ENCODE measurements around the gene RAD51B.

The RAD51B gene

DNA sequence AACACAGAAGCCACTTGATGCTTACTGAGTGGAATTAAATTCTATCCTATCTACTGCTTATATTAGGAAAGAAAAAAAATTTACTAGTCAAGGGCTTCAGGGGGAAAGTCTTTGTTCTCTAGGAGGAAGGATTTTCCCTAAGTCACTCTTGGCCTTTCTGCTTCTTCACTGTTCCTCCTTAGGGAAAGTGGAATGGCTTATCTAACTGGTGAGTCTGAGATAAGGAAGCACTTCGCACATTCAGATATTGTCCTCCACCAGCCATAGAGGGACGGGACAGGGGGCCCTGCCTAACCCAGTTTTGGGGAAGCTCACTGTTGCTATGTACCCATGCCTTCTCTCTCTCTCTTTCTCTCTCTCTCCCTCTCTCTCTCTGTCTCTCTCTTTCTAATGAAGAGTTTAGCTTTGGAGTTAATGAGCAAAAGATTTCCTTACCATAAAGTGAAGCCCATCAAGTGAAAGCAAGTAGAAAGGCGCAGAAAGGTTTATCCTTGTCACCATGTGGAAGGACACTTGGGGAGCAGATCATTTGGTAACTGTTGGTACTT is 522.7 kb downstream of the RAD51B start:
- no peak for DNase-seq

DNA sequence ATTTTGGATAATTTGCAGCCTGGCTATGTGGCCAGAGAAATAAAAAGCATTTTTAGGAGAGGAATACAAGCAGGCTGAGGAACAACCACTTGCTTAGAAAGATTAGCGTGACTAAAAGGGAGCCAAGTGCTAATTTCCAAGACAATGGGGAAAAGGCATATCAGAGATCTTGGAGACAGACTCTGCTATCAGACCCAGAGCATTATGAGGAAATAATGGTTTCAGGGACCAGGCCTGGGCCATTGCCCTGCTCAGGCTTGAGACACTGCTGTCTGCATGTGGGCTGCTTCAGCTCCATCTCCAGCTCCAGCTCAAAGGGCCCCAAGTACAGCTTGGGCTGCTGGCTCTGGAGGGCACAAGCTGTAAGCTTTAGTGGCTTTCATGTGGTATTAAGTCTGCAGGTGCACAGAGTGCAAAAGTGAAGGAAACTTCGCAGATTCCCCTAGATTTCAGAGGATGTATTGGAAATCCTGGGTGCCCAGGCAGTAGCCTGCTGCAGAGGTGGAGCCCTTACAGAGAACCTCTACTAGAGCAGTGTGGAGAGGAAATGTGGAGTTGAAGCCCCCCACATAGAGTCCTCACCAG is 524.0 kb downstream of the RAD51B start:
- no peak for DNase-seq

DNA sequence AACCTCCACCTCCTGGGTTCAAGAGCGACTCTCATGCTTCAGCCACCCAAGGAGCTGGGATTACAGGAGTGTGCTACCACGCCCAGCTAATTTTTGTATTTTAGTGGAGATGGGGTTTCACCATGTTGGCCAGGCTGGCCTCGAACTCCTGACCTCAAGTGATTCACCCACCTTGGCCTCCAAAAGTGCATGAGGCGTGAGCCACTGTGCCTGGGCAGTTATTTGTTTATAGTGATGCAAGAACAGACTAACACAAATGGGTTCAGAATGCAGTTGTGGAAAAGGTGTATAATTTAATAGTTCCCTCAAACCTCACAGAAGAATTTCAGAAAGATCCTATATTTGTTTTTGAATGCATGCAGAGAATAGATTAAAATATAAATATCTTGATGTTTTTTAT is 526.2 kb downstream of the RAD51B start:
- no peak for DNase-seq

DNA sequence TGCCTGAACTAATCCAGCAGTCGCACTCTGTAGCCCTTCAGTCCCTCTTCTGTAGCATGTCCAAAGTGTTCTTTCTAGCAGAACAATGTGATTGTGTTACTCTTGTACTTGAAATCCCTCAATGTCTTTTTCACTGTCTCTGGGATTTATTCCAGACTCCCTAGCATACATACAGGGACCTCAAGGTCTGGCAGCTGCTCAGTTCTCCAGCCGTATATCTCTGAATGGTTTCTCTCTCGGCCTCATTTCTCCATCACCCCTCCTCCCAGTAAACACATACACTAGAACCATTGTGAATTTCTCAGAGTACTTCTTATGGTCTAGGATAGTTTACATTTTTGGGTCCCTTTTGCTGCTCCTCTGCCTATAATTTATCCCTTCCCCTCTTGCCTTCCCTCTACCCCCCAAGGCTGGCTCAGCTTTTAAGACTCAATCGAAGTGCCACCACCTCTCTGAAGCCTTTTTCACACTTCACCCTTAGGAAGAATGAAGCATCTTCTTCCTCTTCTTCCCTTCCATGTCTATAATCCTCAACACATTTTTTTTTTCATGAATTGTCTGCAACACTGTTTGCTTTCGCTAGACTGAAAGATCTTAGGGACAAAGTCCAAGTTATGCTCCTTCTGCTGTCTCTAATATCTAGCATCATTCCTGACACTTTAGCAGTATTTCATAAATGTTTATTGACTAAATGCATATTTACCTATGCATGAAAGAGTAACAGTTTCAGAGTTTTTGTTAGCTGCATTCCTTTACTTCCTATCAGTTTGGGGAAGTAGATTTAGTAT is 527.2 kb downstream of the RAD51B start:
- DNase-seq = no peak

DNA sequence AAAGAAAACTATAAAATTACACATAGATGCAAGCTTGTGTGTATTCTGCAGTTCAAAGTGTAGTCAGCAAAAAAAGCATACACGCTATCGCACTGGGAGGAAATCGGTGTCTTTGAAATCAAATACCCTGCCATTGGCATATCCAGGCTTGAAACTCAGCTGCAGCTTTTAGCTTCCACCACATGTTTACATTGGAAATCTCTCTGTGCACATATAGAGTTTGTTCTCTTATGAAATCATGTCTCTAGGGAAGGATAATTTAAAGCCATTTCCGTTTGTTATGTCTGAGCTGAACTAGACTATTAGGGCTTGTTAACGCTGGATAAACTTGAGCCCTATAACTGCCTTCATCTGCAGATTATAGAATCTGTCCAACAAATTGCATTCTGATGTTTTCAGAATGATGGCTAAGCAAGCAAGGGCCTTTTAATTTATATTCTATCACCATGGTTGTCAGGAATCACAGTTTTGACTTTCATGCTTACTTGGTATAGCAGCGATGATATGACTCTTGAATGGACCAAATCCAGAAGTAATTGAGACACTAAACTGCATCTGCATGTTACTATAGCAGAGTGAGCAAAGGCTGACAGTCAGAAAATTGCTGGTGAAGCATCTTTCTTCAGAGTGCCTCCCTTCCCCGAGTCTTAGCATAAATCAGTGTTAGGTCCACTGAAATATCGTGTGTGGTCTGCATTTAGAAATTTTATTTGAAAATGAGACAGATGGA is 530.5 kb downstream of the RAD51B start:
- DNase-seq = no peak

DNA sequence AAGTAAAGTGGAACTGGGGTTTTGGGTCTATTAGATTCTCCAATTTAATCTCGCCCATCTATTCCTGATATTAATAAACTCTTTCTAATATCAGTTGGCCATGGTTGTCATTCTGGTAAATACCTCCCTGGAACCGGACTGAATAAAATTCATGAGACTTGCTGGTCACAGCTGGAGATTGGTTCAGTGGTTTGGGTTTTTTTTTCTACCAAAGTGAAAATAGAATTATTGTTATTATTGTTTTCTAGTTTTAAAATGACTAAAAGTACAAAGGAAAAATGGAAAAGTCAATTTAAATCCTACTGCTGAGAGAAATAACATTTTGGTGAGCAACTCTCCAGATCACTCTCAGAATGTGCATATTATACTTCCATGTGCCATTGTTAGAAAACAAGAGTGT is 535.8 kb downstream of the RAD51B start:
- no peak for DNase-seq

DNA sequence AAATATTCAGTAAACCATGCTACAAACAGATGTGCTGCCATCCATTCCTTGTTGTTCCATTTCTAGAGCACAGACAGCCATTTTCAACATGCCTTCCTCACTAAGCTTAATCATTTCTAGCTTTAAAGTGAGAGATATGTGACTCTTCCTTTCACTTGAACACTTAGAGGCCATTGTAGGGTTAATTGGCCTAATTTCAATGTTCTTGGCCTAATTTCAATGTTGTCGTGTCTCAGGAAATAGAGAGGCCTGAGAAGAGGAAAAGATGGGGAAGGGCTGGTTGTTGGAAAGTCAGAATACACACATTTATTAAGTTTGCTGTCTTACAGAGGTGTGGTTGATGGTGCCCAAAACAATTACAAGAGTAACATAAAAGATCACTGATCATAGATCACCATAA is 538.2 kb downstream of the RAD51B start:
- no peak for DNase-seq

DNA sequence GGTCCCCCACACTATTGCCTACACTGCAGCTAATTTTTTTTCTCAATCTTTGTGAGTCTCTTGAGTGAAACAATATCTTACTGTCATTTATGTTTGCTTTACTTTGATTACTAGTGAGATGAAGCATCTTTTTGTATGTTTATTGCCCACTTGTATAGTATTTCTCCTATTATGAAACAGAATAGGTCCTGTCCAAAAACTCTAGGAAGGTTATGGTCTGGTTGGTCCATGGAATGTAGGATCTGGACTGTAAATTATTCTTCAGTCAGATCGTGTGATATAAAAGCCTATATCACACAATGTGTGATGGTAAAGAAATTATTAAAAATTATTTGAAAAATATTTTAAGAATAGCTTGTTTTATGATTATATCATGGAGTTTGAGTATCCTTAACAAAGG is 538.9 kb downstream of the RAD51B start:
- no peak for DNase-seq

DNA sequence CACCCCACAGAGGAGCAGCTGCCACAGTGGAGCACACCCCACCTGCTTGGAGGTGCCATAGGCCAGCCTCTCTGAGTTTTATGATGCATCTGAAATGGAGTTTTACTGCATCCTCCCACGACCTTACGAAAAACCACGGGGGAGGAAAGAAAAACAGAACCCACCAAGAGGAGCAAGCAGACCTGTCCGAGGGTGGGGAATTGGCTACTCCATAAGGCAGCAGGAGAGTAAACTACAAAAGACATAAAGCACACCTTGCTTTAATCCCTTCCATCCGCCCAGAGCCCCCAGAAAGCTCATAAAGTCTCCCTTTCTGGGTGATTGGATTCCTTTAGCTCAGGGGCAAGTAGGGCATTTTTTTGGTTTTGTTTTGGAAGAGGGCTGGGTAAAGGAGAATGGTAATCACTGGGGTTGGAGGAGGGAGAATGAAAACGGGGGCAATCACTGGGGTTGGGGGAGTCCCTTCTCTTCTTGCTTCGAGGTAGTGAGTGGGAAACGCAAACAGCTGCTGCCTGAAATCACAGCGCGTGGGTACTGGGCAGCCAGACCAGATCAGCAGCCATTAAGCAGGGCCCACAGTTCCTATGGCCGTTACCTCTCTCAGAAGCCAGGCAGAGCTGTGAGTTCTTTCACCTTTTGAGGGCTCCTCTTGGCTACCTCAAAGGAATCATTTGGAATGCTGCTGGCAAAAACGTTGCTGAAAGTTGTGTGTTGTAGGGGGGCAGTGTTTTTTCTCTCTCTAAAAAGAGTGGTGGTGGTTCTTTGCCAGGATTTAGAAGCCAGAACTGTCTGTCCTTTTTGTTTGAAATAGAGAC is 539.6 kb downstream of the RAD51B start:
- no peak for DNase-seq

DNA sequence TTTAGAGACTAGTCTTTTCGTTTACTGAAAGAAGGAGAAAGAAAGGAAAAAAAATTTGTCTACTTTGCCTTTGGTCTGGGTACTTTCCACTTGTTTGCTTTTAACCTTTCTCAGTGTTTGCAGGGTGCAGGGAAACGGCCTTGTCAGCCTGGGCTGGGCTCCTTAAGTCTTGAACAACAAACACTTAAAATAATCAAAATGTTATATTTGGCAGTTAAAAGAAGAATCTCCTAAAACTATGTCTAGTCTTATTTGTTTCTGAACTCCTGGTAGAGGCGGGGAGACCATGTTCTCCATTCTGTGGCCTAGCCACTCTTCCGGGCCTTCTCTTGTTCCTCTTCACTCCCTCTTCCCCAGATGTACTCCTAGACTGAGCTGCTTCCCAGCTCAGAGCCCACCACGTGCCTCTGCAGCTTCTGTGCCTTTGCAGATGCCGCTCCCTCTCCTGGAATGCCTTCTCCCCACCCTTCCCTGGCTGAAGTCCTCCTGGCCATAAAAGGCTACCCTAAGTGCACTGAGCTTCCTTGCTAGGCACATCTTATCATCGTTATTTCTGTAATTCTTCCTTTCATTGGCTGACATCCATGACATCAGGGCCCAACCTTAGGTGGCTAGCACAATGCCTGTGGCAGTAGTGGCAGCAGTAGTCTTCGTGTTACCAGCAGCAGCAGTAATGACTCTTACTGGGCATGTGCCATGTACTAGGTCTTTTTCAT is 540.4 kb downstream of the RAD51B start:
- peak; percentile 28 to 47 (median 40) for DNase-seq

DNA sequence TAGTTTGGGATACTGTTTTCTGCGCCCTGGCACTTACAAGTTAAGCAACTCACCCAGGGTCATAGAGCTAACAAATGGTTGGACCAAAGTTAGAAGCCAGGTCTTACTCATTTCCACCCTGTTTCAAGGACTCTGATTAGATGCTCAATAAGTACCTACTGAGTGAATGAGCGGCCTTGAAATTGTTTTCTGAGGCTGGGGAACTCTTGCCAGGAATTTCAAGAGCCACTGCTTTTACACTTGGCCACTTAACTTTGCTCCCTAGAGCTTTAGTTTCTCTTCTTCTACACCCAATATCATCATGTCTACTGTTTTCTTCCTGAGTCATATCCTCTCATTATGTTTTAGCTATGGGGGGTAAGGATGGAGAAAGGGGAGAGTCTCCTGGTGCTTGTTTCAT is 541.7 kb downstream of the RAD51B start:
- no peak for DNase-seq

DNA sequence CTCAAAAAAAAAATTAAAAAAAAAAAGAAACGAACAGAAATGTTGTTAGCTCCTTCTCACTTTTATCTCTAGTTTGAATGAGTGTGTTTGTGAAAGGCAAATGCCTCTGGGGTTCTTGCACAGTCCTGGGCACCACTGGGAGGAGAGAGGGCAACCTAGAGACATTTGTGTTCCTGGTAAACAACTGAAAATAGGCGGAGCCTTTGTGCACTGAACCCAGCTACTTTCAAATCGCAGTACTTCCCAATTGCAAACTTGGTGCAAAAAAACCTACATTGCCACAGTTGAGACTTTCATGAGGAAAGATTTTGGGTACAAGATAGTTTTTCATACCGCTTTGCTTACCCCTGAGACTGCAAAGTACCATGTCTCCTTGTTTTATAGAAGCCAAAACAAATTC is 543.3 kb downstream of the RAD51B start:
- DNase-seq = peak; percentile 49 to 75 (median 64)

DNA sequence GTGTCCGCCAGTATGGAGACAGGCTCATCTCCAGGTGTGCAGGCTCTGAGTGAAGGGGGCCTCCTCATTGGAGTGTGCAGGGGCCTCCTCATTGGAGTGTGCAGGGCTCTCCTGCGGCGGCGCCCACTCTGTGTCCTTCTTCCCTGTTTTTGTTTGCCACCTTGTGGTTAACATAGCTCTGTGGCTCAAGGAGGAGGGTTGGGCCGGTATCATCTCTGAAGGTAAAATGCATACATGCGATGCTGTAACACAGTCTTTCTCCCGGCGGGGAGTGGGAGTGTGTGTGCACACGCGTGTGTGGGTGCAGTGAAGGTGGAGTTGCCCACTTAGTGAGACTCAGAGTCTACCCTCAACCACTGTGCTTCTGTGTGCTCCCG is 543.9 kb downstream of the RAD51B start:
- DNase-seq = peak in 1 of 3 donors; percentile 37

DNA sequence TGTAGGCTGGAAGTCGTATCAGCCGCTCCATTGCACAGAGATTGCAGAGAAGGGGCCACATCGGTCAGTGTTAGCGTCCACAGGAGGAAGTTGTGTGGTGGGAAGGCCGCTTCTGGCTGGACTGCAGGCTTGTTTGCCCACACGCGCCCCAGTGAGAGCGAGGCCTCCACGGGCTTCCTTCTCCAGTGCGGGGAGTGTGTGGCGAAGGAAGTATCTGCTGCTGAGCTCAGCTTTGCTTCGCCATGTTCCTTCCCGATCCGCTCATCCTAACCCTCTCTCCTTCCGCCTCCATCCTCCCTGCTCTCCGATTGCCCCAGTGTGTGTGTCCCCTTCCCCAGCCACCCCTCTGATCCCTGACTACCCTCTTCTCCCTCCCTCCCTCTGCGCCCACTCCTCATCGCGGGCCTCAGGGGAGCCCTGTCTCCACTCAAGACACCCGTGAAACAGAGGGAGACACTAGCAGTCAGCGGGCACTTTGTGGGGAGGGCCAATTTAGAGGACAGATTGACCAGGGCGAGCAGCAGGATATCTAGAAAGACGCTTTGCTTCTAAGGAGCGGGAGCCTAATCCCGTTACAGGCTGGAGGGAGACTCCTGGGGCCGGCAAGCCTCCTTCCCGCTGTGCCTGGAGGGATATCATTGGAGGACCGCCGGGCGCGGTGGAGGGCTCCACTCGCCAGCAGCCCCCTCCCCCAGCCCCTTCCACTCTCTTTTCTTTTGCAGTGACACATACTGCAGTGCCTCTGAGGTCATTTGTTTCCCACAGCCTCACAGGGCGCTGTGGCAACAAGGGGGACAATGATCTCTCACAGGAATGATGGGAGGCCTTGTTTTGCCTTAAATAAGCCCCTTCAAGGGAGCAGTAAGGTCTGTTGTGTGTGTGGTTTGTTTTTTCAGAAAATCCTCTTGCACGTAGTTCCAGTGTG is 544.5 kb downstream of the RAD51B start:
- DNase-seq = peak; percentile 72 to 81 (median 73)

DNA sequence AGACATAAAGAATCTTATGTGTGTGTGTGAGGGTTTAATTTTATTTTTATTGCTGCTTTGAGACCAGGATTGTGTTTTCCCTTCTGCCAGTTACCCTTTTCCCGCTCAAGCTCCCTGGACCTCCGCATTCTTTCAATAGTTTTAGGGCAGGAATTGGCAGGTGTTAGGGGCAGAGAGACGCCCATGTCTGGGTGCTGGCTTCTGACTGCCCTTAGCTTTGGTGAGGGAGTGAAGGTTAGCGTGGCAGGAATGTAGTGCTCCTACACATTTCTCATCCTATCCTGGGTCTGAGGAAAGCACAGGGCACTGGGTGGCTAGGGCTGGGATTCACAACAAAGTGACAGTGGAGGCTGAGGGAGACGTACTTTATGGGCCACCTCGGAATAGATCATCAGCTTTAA is 545.2 kb downstream of the RAD51B start:
- no peak for DNase-seq

DNA sequence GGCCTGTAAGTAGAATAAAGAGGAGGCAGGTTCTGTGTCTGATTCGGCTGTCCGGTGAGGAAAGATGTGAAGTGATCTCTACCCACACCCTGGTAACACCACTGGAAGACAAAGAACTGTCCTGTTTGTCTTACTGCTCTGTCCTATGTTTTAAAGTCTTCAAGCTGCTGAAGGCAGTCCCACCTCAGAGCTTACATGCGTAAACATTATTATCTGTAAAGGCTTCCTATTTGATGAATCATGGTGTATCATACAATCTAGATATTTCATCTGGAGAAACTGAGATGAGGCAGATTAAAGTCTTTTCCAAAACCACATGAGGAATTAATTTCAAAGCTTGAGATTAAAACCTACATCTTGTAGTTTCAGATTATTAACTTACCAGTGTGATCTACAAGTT is 545.6 kb downstream of the RAD51B start:
- DNase-seq = no peak

DNA sequence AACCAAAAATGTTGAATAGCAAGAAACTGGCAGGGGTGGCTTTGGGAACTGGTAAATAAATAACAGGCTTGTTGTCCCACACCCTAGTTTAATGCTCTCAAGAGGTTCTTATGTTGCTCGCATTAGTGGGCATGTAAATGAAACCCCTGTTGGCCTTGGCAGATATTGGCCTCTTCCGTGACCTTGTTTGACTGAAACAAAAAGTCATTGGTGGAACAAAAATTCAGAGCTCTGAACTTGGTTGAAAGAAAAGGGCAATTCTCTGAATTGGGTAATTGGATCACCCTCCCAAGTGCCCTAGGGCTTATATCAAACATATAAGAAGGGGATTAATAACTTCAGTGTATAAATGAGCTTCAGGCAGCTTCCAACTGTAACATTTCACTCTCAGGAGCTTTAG is 547.1 kb downstream of the RAD51B start:
- no peak for DNase-seq

DNA sequence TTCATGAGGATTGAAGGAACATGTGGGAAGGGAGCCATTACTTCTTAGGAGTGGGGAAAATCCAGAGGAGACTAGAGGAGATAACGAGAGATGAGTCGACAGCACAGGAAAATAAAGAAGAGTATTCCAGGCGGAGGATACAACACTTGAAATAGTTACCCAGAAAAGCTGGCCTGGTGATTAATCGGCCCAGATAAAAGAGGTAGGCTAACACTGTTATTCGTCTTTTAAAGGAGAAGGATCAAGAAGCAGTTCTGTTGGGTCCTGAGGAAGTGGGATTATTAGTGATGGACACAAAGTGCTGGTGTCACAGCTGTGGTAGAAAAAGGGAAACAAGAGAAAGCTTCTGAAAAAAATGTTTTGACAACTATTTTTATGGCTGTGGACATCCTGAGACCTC is 548.0 kb downstream of the RAD51B start:
- peak; percentile 45 to 64 (median 62) for DNase-seq

DNA sequence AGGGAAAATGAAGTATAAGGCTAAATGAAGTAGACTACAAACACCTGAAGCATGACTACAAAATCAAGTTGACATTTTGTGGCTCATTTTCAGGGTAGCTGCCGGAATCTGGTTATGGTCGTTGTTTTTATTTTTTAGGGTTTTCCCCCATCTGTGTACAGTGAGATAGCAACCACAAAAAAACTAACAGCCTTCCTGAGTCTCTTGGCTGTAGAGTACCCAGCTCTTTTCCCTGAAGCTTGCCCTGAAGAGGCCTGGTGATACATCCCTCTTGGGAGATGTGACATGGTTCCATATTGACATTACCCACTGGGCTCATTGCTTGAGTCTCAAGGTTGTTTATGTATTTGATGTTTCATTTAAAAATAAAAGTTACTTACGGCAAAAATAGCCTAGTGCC is 549.3 kb downstream of the RAD51B start:
- no peak for DNase-seq

DNA sequence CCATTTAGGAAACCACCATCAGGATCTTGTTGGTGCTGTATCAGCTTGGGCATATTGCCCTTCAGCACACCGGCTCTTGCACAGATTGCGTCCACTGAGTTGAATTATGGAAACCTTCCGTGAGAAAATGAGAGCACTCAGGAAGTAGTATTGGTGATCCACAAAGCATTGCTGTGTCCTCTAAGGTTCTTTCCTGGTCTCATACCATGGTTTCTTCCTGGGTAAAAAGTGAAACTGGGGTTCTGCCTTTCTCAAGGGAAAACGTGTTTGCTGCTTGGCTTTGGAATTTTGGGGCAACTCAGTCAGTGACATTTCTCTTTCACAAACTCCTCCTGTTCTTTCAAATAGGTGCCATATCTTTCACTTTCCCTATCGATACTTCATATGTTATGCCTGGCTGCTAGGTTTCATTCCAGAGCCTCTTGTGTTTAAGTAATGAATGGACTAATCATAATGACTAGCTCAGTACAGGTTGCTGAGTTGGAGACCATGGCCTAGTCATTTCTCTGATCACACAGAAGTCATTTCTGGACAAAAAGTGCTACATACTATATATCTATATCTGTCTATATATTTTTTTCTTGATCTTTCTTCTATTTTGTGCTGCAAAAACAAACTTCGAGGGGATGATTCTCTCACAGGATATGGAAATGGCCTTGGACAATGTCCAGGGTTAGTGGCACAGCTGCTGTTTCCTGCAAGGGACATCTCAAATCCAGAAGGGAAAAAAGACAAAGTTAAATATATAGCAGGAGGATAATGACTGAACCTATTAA is 549.9 kb downstream of the RAD51B start:
- no peak for DNase-seq

DNA sequence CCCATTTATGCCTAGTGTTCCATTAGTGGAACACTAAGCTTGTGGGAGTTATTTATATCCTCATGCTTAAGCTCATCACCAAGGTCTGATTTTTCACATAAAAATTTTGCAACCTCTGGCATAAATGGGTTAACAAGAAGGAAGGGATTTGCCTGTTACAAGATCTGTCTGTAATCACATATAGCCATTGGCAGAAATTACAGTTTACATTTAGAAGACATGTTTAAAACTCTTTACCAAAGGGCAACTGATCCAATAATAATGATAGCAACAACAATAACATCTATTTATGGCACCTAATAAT is 550.4 kb downstream of the RAD51B start:
- no peak for DNase-seq

Measured in suppressor macrophage treated with lipopolysaccharide for 1 hour (primary cell).